Neural progenitor cell (in vitro differentiated cells): ENCODE results near the gene KCNIP1.

ENCODE experiments used
- EZH2 ChIP-seq: fragments of 200-600 bp; sonication (generic); IDR thresholded peaks from 2 replicates; pipeline ENCODE4 v1.6.1; 2017; ENCODE audit warnings: antibody characterized with exemption, mild to moderate bottlenecking, moderate library complexity
- EZH2phosphoT487 ChIP-seq: fragments of 200-600 bp; sonication (generic); IDR thresholded peaks from 2 replicates; pipeline ENCODE4 v1.6.1; 2017; ENCODE audit warnings: antibody characterized with exemption
- TF ChIP-seq, protein P1 (sequence below): fragments of 200-600 bp; sonication (generic); IDR thresholded peaks from 2 replicates; pipeline ENCODE4 v1.5.1; 2017; ENCODE audit warnings: antibody characterized with exemption, mild to moderate bottlenecking

DNA sequence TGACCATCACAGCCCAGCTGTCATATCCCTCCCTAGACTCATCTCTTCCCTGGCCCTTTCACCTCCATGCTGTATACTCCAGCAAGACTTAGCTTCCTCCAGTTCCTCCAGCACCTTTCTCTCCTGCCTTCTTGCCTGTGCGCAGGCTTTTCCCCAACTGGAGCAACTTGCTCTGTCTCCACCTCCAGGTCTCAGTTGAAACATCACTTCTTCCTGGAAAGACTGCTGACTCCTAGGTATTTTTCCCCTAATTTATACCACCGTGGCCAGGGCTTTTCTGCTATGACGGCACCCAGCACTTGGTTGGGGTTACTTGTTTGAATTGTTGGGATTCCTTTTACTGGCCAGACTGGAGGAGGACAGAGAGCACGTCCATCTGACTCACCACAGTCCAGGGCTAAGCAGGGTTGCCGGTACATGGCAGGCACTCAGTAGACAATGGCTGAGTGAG is 67.5 kb downstream of the KCNIP1 start:
- TF ChIP-seq, protein P1, sequence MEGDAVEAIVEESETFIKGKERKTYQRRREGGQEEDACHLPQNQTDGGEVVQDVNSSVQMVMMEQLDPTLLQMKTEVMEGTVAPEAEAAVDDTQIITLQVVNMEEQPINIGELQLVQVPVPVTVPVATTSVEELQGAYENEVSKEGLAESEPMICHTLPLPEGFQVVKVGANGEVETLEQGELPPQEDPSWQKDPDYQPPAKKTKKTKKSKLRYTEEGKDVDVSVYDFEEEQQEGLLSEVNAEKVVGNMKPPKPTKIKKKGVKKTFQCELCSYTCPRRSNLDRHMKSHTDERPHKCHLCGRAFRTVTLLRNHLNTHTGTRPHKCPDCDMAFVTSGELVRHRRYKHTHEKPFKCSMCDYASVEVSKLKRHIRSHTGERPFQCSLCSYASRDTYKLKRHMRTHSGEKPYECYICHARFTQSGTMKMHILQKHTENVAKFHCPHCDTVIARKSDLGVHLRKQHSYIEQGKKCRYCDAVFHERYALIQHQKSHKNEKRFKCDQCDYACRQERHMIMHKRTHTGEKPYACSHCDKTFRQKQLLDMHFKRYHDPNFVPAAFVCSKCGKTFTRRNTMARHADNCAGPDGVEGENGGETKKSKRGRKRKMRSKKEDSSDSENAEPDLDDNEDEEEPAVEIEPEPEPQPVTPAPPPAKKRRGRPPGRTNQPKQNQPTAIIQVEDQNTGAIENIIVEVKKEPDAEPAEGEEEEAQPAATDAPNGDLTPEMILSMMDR: no peak
- no peak for TF ChIP-seq EZH2phosphoT487
- TF ChIP-seq EZH2: no peak
